Endothelial cell of umbilical vein (primary cell): Measurements from ENCODE around the gene GFM2. TPM values are rescaled to one million over a fixed set of nuclear protein-coding genes. Genes with fewer than 3 reads are reported as not detected.

Experiments
- BruUV-seq: library from RNA; stranded (reverse); fragments of 400-500 nt; replicated peaks from 2 replicates; lab custom pipeline; 2021; lab: Mats Ljungman, UMichigan
- CTCF ChIA-PET: fragments of 300-600, 350-600 bp; sonication (Branson Sonifier 250); formaldehyde crosslinking; loops from one replicate; lab custom pipeline; 2021; ENCODE audit warnings: antibody characterized with exemption, inconsistent platforms; lab: Charles Lee
- POLR2A ChIA-PET: fragments of 300-600, 350-600 bp; sonication (Branson Sonifier 250); formaldehyde crosslinking; loops from one replicate; lab custom pipeline; 2021; ENCODE audit warnings: antibody characterized with exemption, inconsistent platforms; lab: Charles Lee
- DNase-seq: peaks from one replicate; pipeline ENCODE4 v3.0.0-alpha.2; 2011; ENCODE audit warnings: low read depth, low spot score
- FAIRE-seq: peaks from 2 replicates; lab custom pipeline; 2011; peaks lifted over from hg19 to GRCh38; lab: Jason Lieb, UNC
- H2AFZ ChIP-seq: 2 replicates; pipeline ENCODE4 v1.6.0; 2012; ENCODE audit warnings: low read depth, low read length, control low read depth, inconsistent platforms
- H3K27ac ChIP-seq: 2 replicates; pipeline ENCODE4 v1.5.1; 2011; ENCODE audit warnings: low read depth, mild to moderate bottlenecking, control low read depth, low read length, moderate library complexity; ENCODE audit not compliant: insufficient read depth
- H3K27me3 ChIP-seq, 2 experiments: 2 replicates each; pipeline versions ENCODE4 v1.6.0 to v1.6.1; 2011; ENCODE audit warnings: low read length in 2 of 2, mixed read lengths in 1 of 2; ENCODE audit not compliant: control insufficient read depth in 2 of 2, insufficient read depth in 2 of 2
- H3K36me3 ChIP-seq, 2 experiments: 2 replicates in 1 of 2; 3 replicates in 1 of 2; pipeline ENCODE4 v1.5.1; 2011; ENCODE audit warnings: low read length in 2 of 2, mild to moderate bottlenecking in 1 of 2, moderate library complexity in 1 of 2; ENCODE audit not compliant: control insufficient read depth in 2 of 2, insufficient read depth in 2 of 2; ENCODE audit errors: extremely low read depth in 1 of 2
- H3K4me1 ChIP-seq: 3 replicates; pipeline ENCODE4 v1.5.1; 2011; ENCODE audit warnings: mild to moderate bottlenecking, low read length; ENCODE audit not compliant: control insufficient read depth, insufficient read depth; ENCODE audit errors: extremely low read depth
- H3K4me2 ChIP-seq: 2 replicates; pipeline ENCODE4 v1.6.1; 2011; ENCODE audit warnings: low read length, control low read depth, mixed read lengths; ENCODE audit not compliant: insufficient read depth
- H3K4me3 ChIP-seq, 3 experiments: fragments of 200-600 bp in 1 of 3; sonication (generic), shearing (Covaris generic) in 1 of 3; replicated peaks in 1 of 3; 2 replicates each; pipeline ENCODE4 v1.5.1; 2011 to 2016; ENCODE audit warnings: control low read depth in 3 of 3, low read length in 3 of 3, mild to moderate bottlenecking in 2 of 3, inconsistent platforms in 1 of 3, low read depth in 1 of 3, moderate library complexity in 1 of 3; ENCODE audit not compliant: insufficient read depth in 1 of 3
- H3K79me2 ChIP-seq: 2 replicates; pipeline ENCODE4 v1.6.0; 2012; ENCODE audit warnings: low read length, inconsistent platforms; ENCODE audit not compliant: control insufficient read depth, insufficient read depth
- H3K9ac ChIP-seq: replicated peaks from 2 replicates; pipeline ENCODE3; 2011; ENCODE audit warnings: low read length, control low read depth; ENCODE audit not compliant: insufficient read depth; ENCODE audit errors: extremely low read depth
- H3K9me1 ChIP-seq: replicated peaks from 3 replicates; pipeline ENCODE4 v1.6.0; 2011; ENCODE audit warnings: mild to moderate bottlenecking, low read length; ENCODE audit not compliant: control insufficient read depth, insufficient read depth; ENCODE audit errors: extremely low read depth
- H3K9me3 ChIP-seq: replicated peaks from 2 replicates; pipeline ENCODE4 v1.5.1; 2012; ENCODE audit warnings: low read length, inconsistent platforms; ENCODE audit not compliant: control insufficient read depth, insufficient read depth
- H4K20me1 ChIP-seq: replicated peaks from 2 replicates; pipeline ENCODE3; 2011; ENCODE audit warnings: mild to moderate bottlenecking, low read length; ENCODE audit not compliant: control insufficient read depth, insufficient read depth; ENCODE audit errors: extremely low read depth
- EZH2 ChIP-seq: IDR thresholded peaks from 2 replicates; pipeline ENCODE4 v1.6.1; 2012; ENCODE audit warnings: borderline replicate concordance, low read depth, mild to moderate bottlenecking, moderate library complexity, low read length, inconsistent platforms; ENCODE audit not compliant: severe bottlenecking
- FOS ChIP-seq: IDR thresholded peaks from 2 replicates; pipeline ENCODE4 v1.6.1; 2011; ENCODE audit warnings: mild to moderate bottlenecking, low read length, moderate library complexity, borderline replicate concordance; ENCODE audit not compliant: insufficient read depth
- GATA2 ChIP-seq: IDR thresholded peaks from 2 replicates; pipeline ENCODE4 v1.7.0; 2011; ENCODE audit warnings: low read depth, mild to moderate bottlenecking, moderate library complexity, mixed read lengths, low read length; ENCODE audit not compliant: insufficient read length, insufficient read depth
- JUN ChIP-seq: IDR thresholded peaks from 2 replicates; pipeline ENCODE4 v1.6.1; 2011; ENCODE audit warnings: borderline replicate concordance, low read depth; ENCODE audit not compliant: insufficient read length, insufficient read depth
- MAX ChIP-seq: IDR thresholded peaks from 2 replicates; pipeline ENCODE4 v1.6.1; 2011; ENCODE audit not compliant: insufficient read depth, insufficient read length
- MYC ChIP-seq: IDR thresholded peaks from one replicate; pipeline ENCODE4 v1.6.1; 2011; ENCODE audit warnings: mild to moderate bottlenecking, low read depth, low read length
- POLR2A ChIP-seq: IDR thresholded peaks from 2 replicates; pipeline ENCODE4 v1.6.1; 2012; ENCODE audit warnings: low read depth, mild to moderate bottlenecking, control low read depth, low read length
- POLR2AphosphoS5 ChIP-seq: IDR thresholded peaks from 2 replicates; pipeline ENCODE4 v1.6.1; 2012; ENCODE audit warnings: low read depth, mild to moderate bottlenecking, control low read depth, low read length, moderate library complexity; ENCODE audit not compliant: insufficient read depth
- dilution Hi-C: fragments of 300-500 bp; cut with MboI; formaldehyde crosslinking; loops from one replicate; pipeline ENCODE4 v1.15.0; 2019; ENCODE audit warnings: low sequenced_read_pairs; ENCODE audit not compliant: extremely low pct_ligation_motif_present
- intact Hi-C: fragments of 100-400 bp; cut with micrococcal nuclease; formaldehyde crosslinking; loops from one replicate; pipeline ENCODE4 v1.10.0; 2022
- polyA plus RNA-seq, 4 experiments: library from polyadenylated mRNA; depleted of rRNA in 3 of 4; stranded (reverse) in 3 of 4; unstranded in 1 of 4; fragments of >200 nt; gene quantifications; 2 replicates each; pipeline versions ENCODE4 v1.2.1 to v1.2.3, GENCODE V29; 2011 to 2012; ENCODE audit warnings: missing spikeins in 1 of 4
- total RNA-seq: library from RNA; stranded (reverse); gene quantifications from 2 replicates; pipeline ENCODE4 v1.2.3, GENCODE V29; 2021
- TF ChIP-seq, protein P1 (sequence below), 2 donors: IDR thresholded peaks; 1 replicate in 1 of 2; 2 replicates in 1 of 2; pipeline ENCODE4 v1.5.1; 2011; ENCODE audit warnings: low read length in 2 of 2, mild to moderate bottlenecking in 2 of 2, moderate library complexity in 2 of 2, control low read depth in 1 of 2, inconsistent platforms in 1 of 2, low read depth in 1 of 2; ENCODE audit not compliant: insufficient read depth in 1 of 2; ENCODE audit errors: extremely low read depth in 1 of 2

GFM2 gene
- total and polyA plus RNA-seq, 2 donors (not counting 3 experiments of a cell fraction or from before 2014, with no cell fraction given) = 16.5 to 29.0 TPM

DNA sequence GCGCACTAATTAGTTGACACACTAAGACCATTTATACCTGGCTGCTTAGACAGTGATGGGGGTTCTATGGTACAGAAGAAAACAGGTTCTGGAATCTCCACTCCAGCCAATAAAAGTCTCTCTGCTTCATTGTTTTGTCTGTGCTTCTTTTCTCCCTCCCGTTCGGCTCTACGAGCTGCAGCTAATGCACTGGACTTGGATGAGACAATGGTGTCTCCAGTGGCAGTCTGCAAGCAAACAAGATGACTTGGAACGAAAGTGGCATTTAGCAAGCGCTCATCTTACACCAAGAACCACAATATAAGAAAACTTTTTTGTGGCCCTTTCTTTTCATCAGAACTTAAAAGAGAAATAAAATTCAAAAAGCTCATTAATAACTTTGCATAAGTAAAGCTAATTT lies 30.2 kb downstream of the GFM2 start:
- intact Hi-C loops = no loop called here
- Histone ChIP-seq H3K9me3 (no peaks in the 10 kb centered on the region), H3K27ac (no peak overlapping the region), H3K4me2 (no peak overlapping the region), H4K20me1 (no peaks in the 10 kb centered on the region), H3K9me1 (no peaks in the 10 kb centered on the region), H2AFZ (no peak overlapping the region), H3K9ac (no peak overlapping the region), H3K79me2 (no peaks in the 10 kb centered on the region), H3K4me3 (no peak overlapping the region), H3K27me3 (no peaks in the 10 kb centered on the region), H3K36me3 (peaks cover 2 to 3% of the 10 kb centered on the region in 2 experiments), H3K4me1 (no peaks in the 10 kb centered on the region)
- FAIRE-seq (no peak), DNase-seq (no peak)
- dilution Hi-C loops = no loop called here
- CTCF ChIA-PET = interaction anchor here (1.0 kb wide), 1 partner anchor 11 kb away, joined by 3 read pairs; no protein-coding TSS in a partner anchor
- POLR2A ChIA-PET = no interaction called here
- TF ChIP-seq, protein P1, sequence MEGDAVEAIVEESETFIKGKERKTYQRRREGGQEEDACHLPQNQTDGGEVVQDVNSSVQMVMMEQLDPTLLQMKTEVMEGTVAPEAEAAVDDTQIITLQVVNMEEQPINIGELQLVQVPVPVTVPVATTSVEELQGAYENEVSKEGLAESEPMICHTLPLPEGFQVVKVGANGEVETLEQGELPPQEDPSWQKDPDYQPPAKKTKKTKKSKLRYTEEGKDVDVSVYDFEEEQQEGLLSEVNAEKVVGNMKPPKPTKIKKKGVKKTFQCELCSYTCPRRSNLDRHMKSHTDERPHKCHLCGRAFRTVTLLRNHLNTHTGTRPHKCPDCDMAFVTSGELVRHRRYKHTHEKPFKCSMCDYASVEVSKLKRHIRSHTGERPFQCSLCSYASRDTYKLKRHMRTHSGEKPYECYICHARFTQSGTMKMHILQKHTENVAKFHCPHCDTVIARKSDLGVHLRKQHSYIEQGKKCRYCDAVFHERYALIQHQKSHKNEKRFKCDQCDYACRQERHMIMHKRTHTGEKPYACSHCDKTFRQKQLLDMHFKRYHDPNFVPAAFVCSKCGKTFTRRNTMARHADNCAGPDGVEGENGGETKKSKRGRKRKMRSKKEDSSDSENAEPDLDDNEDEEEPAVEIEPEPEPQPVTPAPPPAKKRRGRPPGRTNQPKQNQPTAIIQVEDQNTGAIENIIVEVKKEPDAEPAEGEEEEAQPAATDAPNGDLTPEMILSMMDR (IDR thresholded peaks at IDR 0.05; ENCODE audit: extremely low read depth in 1 of 2, insufficient read depth in 1 of 2, low read depth in 1 of 2, low read length in 2 of 2) = no peak
- TF ChIP-seq JUN (no peak), POLR2A (no peak), GATA2 (no peak), MYC (no peak), MAX (no peak), EZH2 (no peak), FOS (no peak), POLR2AphosphoS5 (no peak)
- no TSS peak for BruUV-seq
